ENCODE data around the gene SNX4.

DNA sequence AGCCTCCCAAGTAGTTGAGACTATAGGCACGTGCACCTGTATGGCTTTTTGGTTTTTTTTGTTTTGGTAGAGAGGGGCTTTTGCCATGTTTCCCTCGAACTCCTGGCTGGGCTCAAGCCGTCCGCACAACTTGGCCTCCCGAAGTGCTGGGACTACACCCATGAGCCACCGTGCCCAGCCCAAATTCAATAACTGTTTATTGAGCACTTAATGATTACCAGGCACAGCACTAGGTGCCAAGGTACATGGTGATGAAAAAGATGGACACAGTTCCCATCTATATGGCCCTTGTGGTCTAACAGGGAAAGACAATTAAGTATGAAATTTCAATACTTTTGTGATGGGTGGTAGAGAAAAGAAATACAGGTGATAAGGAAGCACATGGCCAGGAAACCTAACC is 109.1 kb downstream of the SNX4 start:
- no peak for TF ChIP-seq POLR2A (IDR thresholded peaks at IDR 0.05)
- TF ChIP-seq, protein P1, sequence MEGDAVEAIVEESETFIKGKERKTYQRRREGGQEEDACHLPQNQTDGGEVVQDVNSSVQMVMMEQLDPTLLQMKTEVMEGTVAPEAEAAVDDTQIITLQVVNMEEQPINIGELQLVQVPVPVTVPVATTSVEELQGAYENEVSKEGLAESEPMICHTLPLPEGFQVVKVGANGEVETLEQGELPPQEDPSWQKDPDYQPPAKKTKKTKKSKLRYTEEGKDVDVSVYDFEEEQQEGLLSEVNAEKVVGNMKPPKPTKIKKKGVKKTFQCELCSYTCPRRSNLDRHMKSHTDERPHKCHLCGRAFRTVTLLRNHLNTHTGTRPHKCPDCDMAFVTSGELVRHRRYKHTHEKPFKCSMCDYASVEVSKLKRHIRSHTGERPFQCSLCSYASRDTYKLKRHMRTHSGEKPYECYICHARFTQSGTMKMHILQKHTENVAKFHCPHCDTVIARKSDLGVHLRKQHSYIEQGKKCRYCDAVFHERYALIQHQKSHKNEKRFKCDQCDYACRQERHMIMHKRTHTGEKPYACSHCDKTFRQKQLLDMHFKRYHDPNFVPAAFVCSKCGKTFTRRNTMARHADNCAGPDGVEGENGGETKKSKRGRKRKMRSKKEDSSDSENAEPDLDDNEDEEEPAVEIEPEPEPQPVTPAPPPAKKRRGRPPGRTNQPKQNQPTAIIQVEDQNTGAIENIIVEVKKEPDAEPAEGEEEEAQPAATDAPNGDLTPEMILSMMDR (IDR thresholded peaks at IDR 0.05), result no peak

All from testis (tissue), 2 donors.